ENCODE data around the gene KIF1A. TPM values are rescaled to one million over a fixed set of nuclear protein-coding genes. Genes with fewer than 3 reads are reported as not detected.

KIF1A gene
- total RNA-seq, 4 donors from 2014 or later = 1.2 to 6.9 (median 4.1) TPM

- Histone ChIP-seq H3K27ac (no peak overlapping the region), H3K4me3 (replicated peaks in 1 of 3) (no peak overlapping the region), H3K4me1 (no peaks in the 10 kb centered on the region), H3K9me3 (no peaks in the 10 kb centered on the region), H3K27me3 (no peaks in the 10 kb centered on the region), H3K36me3 (no peaks in the 10 kb centered on the region)
- no peak for DNase-seq
- TF ChIP-seq POLR2A (IDR thresholded peaks at IDR 0.05) (no peak), CTCF (IDR thresholded peaks at IDR 0.05) (no peak)
- 86 to 92% methylated on average over 10 to 13 of the region's 14 CpGs for WGBS, 2 donors
- intact Hi-C loops (cut with DNase I) = no loop called here
Measured at GRCh38 chr2:240797500-240797895, 22.5 kb downstream of the KIF1A start.

- Histone ChIP-seq H3K4me3 (replicated peaks in 1 of 3) (no peak overlapping the region), H3K36me3 (no peaks in the 10 kb centered on the region), H3K9me3 (no peaks in the 10 kb centered on the region), H3K27ac (no peak overlapping the region), H3K27me3 (no peaks in the 10 kb centered on the region), H3K4me1 (no peaks in the 10 kb centered on the region)
- WGBS, 2 donors = 88 to 94% methylated on average over 15 to 19 of the region's 19 CpGs
- TF ChIP-seq POLR2A (IDR thresholded peaks at IDR 0.05) (no peak), CTCF (IDR thresholded peaks at IDR 0.05) (no peak)
- no peak for DNase-seq
- intact Hi-C loops (cut with DNase I) = no loop called here
Measured at GRCh38 chr2:240796543-240797499, 23.2 kb downstream of the KIF1A start.

GRCh38 chr2:240795916-240796510, 24.0 kb downstream of the KIF1A start:
- no peak overlapping the region for H3K4me3 ChIP-seq (replicated peaks in 1 of 3)
- no peaks in the 10 kb centered on the region for H3K36me3 ChIP-seq
- H3K4me1 ChIP-seq = no peaks in the 10 kb centered on the region
- H3K27ac ChIP-seq = no peak overlapping the region
- no peak for TF ChIP-seq POLR2A (IDR thresholded peaks at IDR 0.05)
- intact Hi-C loops (cut with DNase I) = no loop called here
- DNase-seq = no peak
- no peaks in the 10 kb centered on the region for H3K9me3 ChIP-seq
- no peaks in the 10 kb centered on the region for H3K27me3 ChIP-seq
- WGBS, 2 donors = 88 to 95% methylated on average over 15 to 19 of the region's 21 CpGs

- TF ChIP-seq CTCF (IDR thresholded peaks at IDR 0.05) (no peak), POLR2A (IDR thresholded peaks at IDR 0.05) (no peak)
- no peak for DNase-seq
- Histone ChIP-seq H3K36me3 (no peaks in the 10 kb centered on the region), H3K4me3 (replicated peaks in 1 of 3) (no peak overlapping the region), H3K27ac (no peak overlapping the region), H3K9me3 (no peaks in the 10 kb centered on the region), H3K4me1 (no peaks in the 10 kb centered on the region), H3K27me3 (no peaks in the 10 kb centered on the region)
- WGBS, 2 donors = 94 to 100% methylated on average over 1 to 6 of the region's 11 CpGs
- intact Hi-C loops (cut with DNase I) = no loop called here
Measured at GRCh38 chr2:240795454-240795853, 24.6 kb downstream of the KIF1A start.

- DNase-seq = no peak
- H3K4me1 ChIP-seq = no peaks in the 10 kb centered on the region
- H3K36me3 ChIP-seq = no peaks in the 10 kb centered on the region
- H3K27me3 ChIP-seq = no peaks in the 10 kb centered on the region
- no peaks in the 10 kb centered on the region for H3K9me3 ChIP-seq
- intact Hi-C loops (cut with DNase I) = no loop called here
- WGBS, 2 donors = 76 to 83% methylated on average over 17 of the region's 17 CpGs
- TF ChIP-seq CTCF (IDR thresholded peaks at IDR 0.05) (no peak), POLR2A (IDR thresholded peaks at IDR 0.05) (no peak)
- no peak overlapping the region for H3K27ac ChIP-seq
- H3K4me3 ChIP-seq (replicated peaks in 1 of 3) = no peak overlapping the region
Measured at GRCh38 chr2:240794178-240794721, 25.8 kb downstream of the KIF1A start.
